Cardiac fibroblast (primary cell): ENCODE data around the gene SH3TC1.
A peak's percentile ranks its signal among the peaks of the same experiment; 100 is the strongest.

Experiments
- DNase-seq, 2 donors: peaks; one replicate each; pipeline versions ENCODE4 v3.0.0 to v3.0.0-alpha.2; 2010; ENCODE audit warnings: low read depth in 2 of 2
- H3K4me3 ChIP-seq, 2 donors: replicated peaks in 1 of 2; 1 replicate in 1 of 2; 2 replicates in 1 of 2; pipeline ENCODE4 v1.5.1; 2011; ENCODE audit warnings: low read depth in 2 of 2, low read length in 2 of 2, mild to moderate bottlenecking in 2 of 2, moderate library complexity in 1 of 2
- TF ChIP-seq, protein P1 (sequence below): IDR thresholded peaks from one replicate; pipeline ENCODE4 v1.5.1; 2011; ENCODE audit warnings: low read depth, mild to moderate bottlenecking, low read length, inconsistent platforms

SH3TC1 gene

GRCh38 chr4:8189551-8190466 lies 9.3 kb upstream of the SH3TC1 start:
- TF ChIP-seq, protein P1, sequence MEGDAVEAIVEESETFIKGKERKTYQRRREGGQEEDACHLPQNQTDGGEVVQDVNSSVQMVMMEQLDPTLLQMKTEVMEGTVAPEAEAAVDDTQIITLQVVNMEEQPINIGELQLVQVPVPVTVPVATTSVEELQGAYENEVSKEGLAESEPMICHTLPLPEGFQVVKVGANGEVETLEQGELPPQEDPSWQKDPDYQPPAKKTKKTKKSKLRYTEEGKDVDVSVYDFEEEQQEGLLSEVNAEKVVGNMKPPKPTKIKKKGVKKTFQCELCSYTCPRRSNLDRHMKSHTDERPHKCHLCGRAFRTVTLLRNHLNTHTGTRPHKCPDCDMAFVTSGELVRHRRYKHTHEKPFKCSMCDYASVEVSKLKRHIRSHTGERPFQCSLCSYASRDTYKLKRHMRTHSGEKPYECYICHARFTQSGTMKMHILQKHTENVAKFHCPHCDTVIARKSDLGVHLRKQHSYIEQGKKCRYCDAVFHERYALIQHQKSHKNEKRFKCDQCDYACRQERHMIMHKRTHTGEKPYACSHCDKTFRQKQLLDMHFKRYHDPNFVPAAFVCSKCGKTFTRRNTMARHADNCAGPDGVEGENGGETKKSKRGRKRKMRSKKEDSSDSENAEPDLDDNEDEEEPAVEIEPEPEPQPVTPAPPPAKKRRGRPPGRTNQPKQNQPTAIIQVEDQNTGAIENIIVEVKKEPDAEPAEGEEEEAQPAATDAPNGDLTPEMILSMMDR, result no peak
- H3K4me3 ChIP-seq, result no peak overlapping the region
- DNase-seq, result no peak

- peak; percentile 88 to 89 for DNase-seq
- H3K4me3 ChIP-seq, result no peak overlapping the region
- TF ChIP-seq, protein P1, result no peak
Measured at GRCh38 chr4:8191136-8191747, 7.8 kb upstream of the SH3TC1 start.

GRCh38 chr4:8192748-8193738 lies 6.0 kb upstream of the SH3TC1 start:
- TF ChIP-seq, protein P1, result peak; percentile 37
- H3K4me3 ChIP-seq, result no peak overlapping the region
- DNase-seq, result peak; percentile 61 to 69

DNA sequence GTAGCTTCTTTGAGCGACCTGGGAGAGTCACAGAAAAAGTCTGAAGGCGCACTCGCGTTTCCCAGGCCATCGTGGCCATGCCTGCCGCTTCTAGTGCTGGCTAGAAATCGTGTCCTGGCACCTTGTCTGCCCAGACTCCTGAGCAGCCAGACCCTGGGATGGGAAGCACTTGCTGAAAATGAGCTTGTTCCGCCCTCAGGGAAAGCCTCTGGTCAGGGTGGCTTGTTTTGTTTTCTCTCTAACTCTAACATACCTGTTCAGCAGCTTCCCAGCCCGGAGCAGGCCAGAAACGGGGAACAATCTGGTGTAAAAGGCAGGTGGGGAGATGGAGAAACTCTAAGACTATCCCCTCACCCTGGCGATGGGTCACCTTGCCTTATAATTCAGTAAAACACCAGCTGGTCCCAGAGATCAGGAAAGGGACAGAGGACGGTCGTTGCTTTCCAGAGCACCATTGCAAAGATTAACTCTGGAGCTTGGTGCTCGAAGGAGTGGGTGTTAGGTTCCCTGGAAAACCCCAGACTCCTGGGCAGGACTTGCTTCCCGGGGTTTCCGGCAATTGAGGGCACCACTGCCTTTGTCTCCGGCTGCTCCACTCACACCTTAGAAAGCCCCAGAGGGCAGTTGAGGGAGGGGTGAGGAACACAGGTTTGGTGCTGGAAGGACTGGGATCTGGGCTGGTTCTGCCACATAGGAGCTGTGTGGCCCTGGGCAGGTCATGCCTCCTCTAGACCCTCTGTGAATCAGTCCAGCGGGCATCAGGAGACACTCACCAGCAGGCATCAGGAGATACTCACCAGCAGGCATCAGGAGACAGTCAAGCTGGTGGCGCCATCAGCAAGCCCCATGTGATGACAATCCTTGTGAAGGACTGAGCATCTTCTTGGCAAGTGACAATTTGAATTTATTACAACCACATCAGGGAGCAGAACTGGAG lies 4.5 kb upstream of the SH3TC1 start:
- TF ChIP-seq, protein P1, result no peak

GRCh38 chr4:8195431-8195830 lies 3.7 kb upstream of the SH3TC1 start:
- no peak overlapping the region for H3K4me3 ChIP-seq
- no peak for DNase-seq
- TF ChIP-seq, protein P1, result no peak

More for the DNA sequence above, 4.5 kb upstream of the SH3TC1 start:
- no peak overlapping the region for H3K4me3 ChIP-seq
- DNase-seq, result no peak
